HG03558 (cell line): ENCODE measurements around the gene CLGN.

Experiments
- ATAC-seq: cut with Tn5 transposase; IDR thresholded peaks from one replicate; pipeline ENCODE4 v1.9.1; 2021; ENCODE audit warnings: moderate number of reproducible peaks; ENCODE audit not compliant: unreplicated experiment; ENCODE audit errors: extremely low read depth

The CLGN gene

GRCh38 chr4:140342620-140343019 is 84.8 kb downstream of the CLGN start:
- ATAC-seq, result no peak
